GF-D8 (cell line): ENCODE results near the gene ATXN7L1.

Source experiments
- DNase-seq: peaks from one replicate; lab custom pipeline; 2025; lab: John Stamatoyannopoulos, UW

Gene ATXN7L1

GRCh38 chr7:105876091-105876963, at the start of gene ATXN7L1:
Gene ATXN7L1 (minus strand): TSS chr7:105876599. CDS start chr7:105876558, 41 bp downstream.
- DNase-seq: no peak

GRCh38 chr7:105926131-105926530, 49.7 kb upstream of the ATXN7L1 start:
- DNase-seq: no peak

GRCh38 chr7:105924945-105925344, 48.5 kb upstream of the ATXN7L1 start:
- DNase-seq: no peak

- no peak for DNase-seq
These were observed 44.4 kb upstream of the ATXN7L1 start for GRCh38 chr7:105920766-105921165.

GRCh38 chr7:105917659-105918058, 41.3 kb upstream of the ATXN7L1 start:
- DNase-seq: no peak

- no peak for DNase-seq
These were observed 40.2 kb upstream of the ATXN7L1 start for GRCh38 chr7:105916603-105917002.

GRCh38 chr7:105913947-105914346, 37.5 kb upstream of the ATXN7L1 start:
- DNase-seq: no peak

GRCh38 chr7:105911961-105912575, 35.7 kb upstream of the ATXN7L1 start:
- DNase-seq: no peak

GRCh38 chr7:105910172-105910571, 33.8 kb upstream of the ATXN7L1 start:
- no peak for DNase-seq

- DNase-seq: no peak
These were observed 33.3 kb upstream of the ATXN7L1 start for GRCh38 chr7:105909742-105910141.

- DNase-seq: no peak
These were observed 30.9 kb upstream of the ATXN7L1 start for GRCh38 chr7:105907129-105907846.

GRCh38 chr7:105906695-105907094, 30.3 kb upstream of the ATXN7L1 start:
- no peak for DNase-seq

GRCh38 chr7:105905910-105906568, 29.6 kb upstream of the ATXN7L1 start:
- no peak for DNase-seq

- DNase-seq: no peak
These were observed 29.0 kb upstream of the ATXN7L1 start for GRCh38 chr7:105905209-105905909.

GRCh38 chr7:105904064-105904463, 27.7 kb upstream of the ATXN7L1 start:
- DNase-seq: no peak

GRCh38 chr7:105902325-105902911, 26.0 kb upstream of the ATXN7L1 start:
- no peak for DNase-seq

GRCh38 chr7:105897999-105898398, 21.6 kb upstream of the ATXN7L1 start:
- no peak for DNase-seq

GRCh38 chr7:105896407-105896911, 20.1 kb upstream of the ATXN7L1 start:
- DNase-seq: no peak

GRCh38 chr7:105894131-105894530, 17.7 kb upstream of the ATXN7L1 start:
- DNase-seq: no peak

- DNase-seq: no peak
These were observed 16.0 kb upstream of the ATXN7L1 start for GRCh38 chr7:105892387-105892786.
